ENCODE data around the gene SCN5A. TPM values are rescaled to one million over a fixed set of nuclear protein-coding genes. Genes with fewer than 3 reads are reported as not detected.

SCN5A gene
- total RNA-seq = 100 to 1,000 TPM; 102 to 118 TPM

GRCh38 chr3:38649500-38650247 lies at the start of gene SCN5A:
TSS of gene SCN5A (minus strand) at chr3:38649687. CDS start at chr3:38633307, 16,380 bp downstream.
- Histone ChIP-seq H3K4me1 (peaks cover 0 to 45% of the 10 kb centered on the region in 2 donors), H3K9me3 (no peaks in the 10 kb centered on the region), H3K27ac (peak within 1 kb of the TSS; percentile 87 to 93), H3K36me3 (no peaks in the 10 kb centered on the region), H3K27me3 (no peaks in the 10 kb centered on the region), H3K4me3 (peak within 1 kb of the TSS; percentile 62 to 66)
- TF ChIP-seq CTCF (IDR thresholded peaks at IDR 0.05) = no peak
- DNase-seq (ENCODE audit: low spot score) = no peak

- H3K4me3 ChIP-seq = no peak overlapping the region
- H3K27ac ChIP-seq = no peak overlapping the region
- H3K9me3 ChIP-seq = no peaks in the 10 kb centered on the region
- H3K4me1 ChIP-seq = no peaks in the 10 kb centered on the region
- no peaks in the 10 kb centered on the region for H3K36me3 ChIP-seq
- TF ChIP-seq CTCF (IDR thresholded peaks at IDR 0.05) = no peak
- no peaks in the 10 kb centered on the region for H3K27me3 ChIP-seq
- DNase-seq (ENCODE audit: low spot score) = no peak
Measured at GRCh38 chr3:38698760-38699159, 49.3 kb upstream of the SCN5A start.

- no peak for DNase-seq (ENCODE audit: low spot score)
- TF ChIP-seq CTCF (IDR thresholded peaks at IDR 0.05) = no peak
- no peak overlapping the region for H3K27ac ChIP-seq
- no peaks in the 10 kb centered on the region for H3K36me3 ChIP-seq
- H3K9me3 ChIP-seq = no peaks in the 10 kb centered on the region
- H3K4me3 ChIP-seq = no peak overlapping the region
- no peaks in the 10 kb centered on the region for H3K27me3 ChIP-seq
- H3K4me1 ChIP-seq = no peaks in the 10 kb centered on the region
Measured at GRCh38 chr3:38698061-38698460, 48.6 kb upstream of the SCN5A start.

GRCh38 chr3:38696034-38696433 lies 46.5 kb upstream of the SCN5A start:
- no peak for DNase-seq (ENCODE audit: low spot score)
- no peaks in the 10 kb centered on the region for H3K36me3 ChIP-seq
- no peak overlapping the region for H3K27ac ChIP-seq
- no peak overlapping the region for H3K4me3 ChIP-seq
- no peaks in the 10 kb centered on the region for H3K4me1 ChIP-seq
- H3K27me3 ChIP-seq = no peaks in the 10 kb centered on the region
- TF ChIP-seq CTCF (IDR thresholded peaks at IDR 0.05) = no peak
- H3K9me3 ChIP-seq = no peaks in the 10 kb centered on the region

GRCh38 chr3:38690185-38690584 lies 40.7 kb upstream of the SCN5A start:
- Histone ChIP-seq H3K9me3 (no peaks in the 10 kb centered on the region), H3K27me3 (no peaks in the 10 kb centered on the region), H3K36me3 (no peaks in the 10 kb centered on the region), H3K4me3 (no peak overlapping the region), H3K4me1 (no peaks in the 10 kb centered on the region), H3K27ac (no peak overlapping the region)
- DNase-seq (ENCODE audit: low spot score) = no peak
- no peak for TF ChIP-seq CTCF (IDR thresholded peaks at IDR 0.05)

- TF ChIP-seq CTCF (IDR thresholded peaks at IDR 0.05) = peak in 1 of 2 donors; percentile 41
- H3K9me3 ChIP-seq = no peaks in the 10 kb centered on the region
- no peak overlapping the region for H3K4me3 ChIP-seq
- no peak for DNase-seq (ENCODE audit: low spot score)
- H3K4me1 ChIP-seq = no peaks in the 10 kb centered on the region
- H3K27ac ChIP-seq = no peak overlapping the region
- H3K27me3 ChIP-seq = no peaks in the 10 kb centered on the region
- H3K36me3 ChIP-seq = no peaks in the 10 kb centered on the region
Measured at GRCh38 chr3:38689774-38690173, 40.3 kb upstream of the SCN5A start.

All from right atrium auricular region (tissue), 2 donors.